ENCODE data around the gene EIF2A. TPM values are rescaled to one million over a fixed set of nuclear protein-coding genes. Genes with fewer than 3 reads are reported as not detected.

EIF2A gene
- polyA plus RNA-seq, 1 of the 3 experiments (the other 2 are of a cell fraction) = 67.0 TPM

DNA sequence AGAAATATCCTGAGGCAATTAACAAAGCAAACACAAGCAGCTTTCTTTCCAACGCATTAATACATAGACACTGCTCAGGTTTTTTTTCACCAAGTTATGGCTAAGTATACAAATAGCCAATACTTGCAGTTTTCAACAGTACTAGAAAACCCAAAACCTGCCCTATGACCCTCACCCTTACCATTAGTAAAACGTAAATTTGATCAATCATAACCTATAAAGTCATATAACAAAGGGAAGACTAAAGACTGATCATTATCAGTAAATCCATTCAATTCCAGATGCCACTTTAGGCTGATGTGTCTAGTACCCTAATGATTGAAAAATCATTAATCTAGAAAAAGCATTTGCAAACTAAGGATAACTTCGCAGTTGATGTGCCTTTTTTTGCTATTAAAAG is 3.5 kb upstream of the EIF2A start:
- no peak overlapping the region for H3K9ac ChIP-seq
- no peak for DNase-seq
- peaks cover 18% of the 10 kb centered on the region for H3F3A ChIP-seq (replicated peaks; ENCODE audit: insufficient read depth)
- peaks cover 66% of the 10 kb centered on the region for H3K79me2 ChIP-seq (ENCODE audit: insufficient read depth)
- no peaks in the 10 kb centered on the region for H3K9me3 ChIP-seq
- no peak overlapping the region; a peak in 1 of 4 replicates for H3K27ac ChIP-seq (ENCODE audit: low read depth in 2 of 2, low read length in 1 of 2)
- H3K27me3 ChIP-seq (ENCODE audit: insufficient read depth) = no peaks in the 10 kb centered on the region
- POLR2A ChIA-PET = interaction anchor here (0.6 kb wide), 1 partner anchor 219 kb away, joined by 3 read pairs; no protein-coding TSS in a partner anchor
- no peak overlapping the region for H3K4me2 ChIP-seq
- CTCF ChIA-PET = no interaction called here
- H3K36me3 ChIP-seq (replicated peaks in 1 of 2; ENCODE audit: control insufficient read depth in 1 of 2, insufficient read depth in 2 of 2, low read length in 1 of 2) = peaks cover 33 to 41% of the 10 kb centered on the region in 2 experiments
- peaks cover 2 to 5% of the 10 kb centered on the region in 2 experiments; a peak in 2 of 4 replicates for H3K4me1 ChIP-seq (ENCODE audit: control insufficient read depth in 1 of 2, insufficient read depth in 2 of 2, low read depth in 1 of 2, low read length in 1 of 2)
- 92% methylated on average over 3 of the region's 3 CpGs for WGBS (ENCODE audit: low lambda C conversion rate)
- TF ChIP-seq FOXM1 (IDR thresholded peaks at IDR 0.05; ENCODE audit: low read depth) (no peak), POLR2AphosphoS5 (IDR thresholded peaks at IDR 0.05; ENCODE audit: low read depth, low read length) (no peak), ELF1 (IDR thresholded peaks at IDR 0.05) (no peak)
- TF ChIP-seq, protein P1, sequence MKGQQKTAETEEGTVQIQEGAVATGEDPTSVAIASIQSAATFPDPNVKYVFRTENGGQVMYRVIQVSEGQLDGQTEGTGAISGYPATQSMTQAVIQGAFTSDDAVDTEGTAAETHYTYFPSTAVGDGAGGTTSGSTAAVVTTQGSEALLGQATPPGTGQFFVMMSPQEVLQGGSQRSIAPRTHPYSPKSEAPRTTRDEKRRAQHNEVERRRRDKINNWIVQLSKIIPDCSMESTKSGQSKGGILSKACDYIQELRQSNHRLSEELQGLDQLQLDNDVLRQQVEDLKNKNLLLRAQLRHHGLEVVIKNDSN (IDR thresholded peaks at IDR 0.05; ENCODE audit: borderline replicate concordance, low read depth) = no peak
- H4K20me1 ChIP-seq (ENCODE audit: insufficient read depth) = peaks cover 40% of the 10 kb centered on the region
- H2AFZ ChIP-seq (ENCODE audit: low read depth) = no peak overlapping the region
- H3K9me2 ChIP-seq = no peaks in the 10 kb centered on the region
- no peak overlapping the region for H3K4me3 ChIP-seq (ENCODE audit: low read depth in 2 of 2, low read length in 1 of 2)

DNA sequence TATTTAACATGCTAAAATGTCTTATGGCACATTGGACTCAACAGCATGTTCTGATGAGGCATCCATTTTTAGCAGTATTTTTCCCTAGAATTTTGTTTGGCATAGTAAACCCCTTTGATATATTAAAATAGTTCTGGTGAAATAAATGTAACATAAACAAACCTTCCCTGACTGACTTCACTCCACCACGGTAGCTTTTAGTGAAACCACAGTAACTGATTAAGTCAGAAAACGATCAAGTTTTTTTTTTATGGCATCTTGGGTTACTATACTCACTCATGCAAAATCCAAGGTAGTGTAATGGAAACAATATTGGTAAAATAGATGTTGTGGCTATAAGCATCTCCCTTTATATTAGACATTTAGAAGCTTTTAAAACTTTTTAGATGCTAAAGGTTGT is 3.1 kb upstream of the EIF2A start:
- Histone ChIP-seq H2AFZ (ENCODE audit: low read depth) (no peak overlapping the region), H3K27me3 (ENCODE audit: insufficient read depth) (no peaks in the 10 kb centered on the region), H3K4me2 (peak overlapping the region; percentile 88; the same call in 1 of the 2 replicates), H3K79me2 (ENCODE audit: insufficient read depth) (peaks cover 70% of the 10 kb centered on the region), H3K4me1 (ENCODE audit: control insufficient read depth in 1 of 2, insufficient read depth in 2 of 2, low read depth in 1 of 2, low read length in 1 of 2) (peaks cover 5 to 6% of the 10 kb centered on the region in 2 experiments; a peak in 3 of 4 replicates), H3K9ac (no peak overlapping the region), H3K9me3 (no peaks in the 10 kb centered on the region), H3K36me3 (replicated peaks in 1 of 2; ENCODE audit: control insufficient read depth in 1 of 2, insufficient read depth in 2 of 2, low read length in 1 of 2) (peaks cover 33 to 43% of the 10 kb centered on the region in 2 experiments), H4K20me1 (ENCODE audit: insufficient read depth) (peaks cover 40% of the 10 kb centered on the region), H3F3A (replicated peaks; ENCODE audit: insufficient read depth) (peaks cover 18% of the 10 kb centered on the region), H3K4me3 (ENCODE audit: low read depth in 2 of 2, low read length in 1 of 2) (no peak overlapping the region), H3K27ac (ENCODE audit: low read depth in 2 of 2, low read length in 1 of 2) (peak overlapping the region in 1 of 2 experiments; percentile 95; a peak in 1 of 4 replicates), H3K9me2 (no peaks in the 10 kb centered on the region)
- ChIA-PET CTCF (interaction anchor here (1.6 kb wide), 1 partner anchor 23 kb away, joined by 4 read pairs; no protein-coding TSS in a partner anchor), POLR2A (no interaction called here)
- DNase-seq = no peak
- TF ChIP-seq, protein P2, sequence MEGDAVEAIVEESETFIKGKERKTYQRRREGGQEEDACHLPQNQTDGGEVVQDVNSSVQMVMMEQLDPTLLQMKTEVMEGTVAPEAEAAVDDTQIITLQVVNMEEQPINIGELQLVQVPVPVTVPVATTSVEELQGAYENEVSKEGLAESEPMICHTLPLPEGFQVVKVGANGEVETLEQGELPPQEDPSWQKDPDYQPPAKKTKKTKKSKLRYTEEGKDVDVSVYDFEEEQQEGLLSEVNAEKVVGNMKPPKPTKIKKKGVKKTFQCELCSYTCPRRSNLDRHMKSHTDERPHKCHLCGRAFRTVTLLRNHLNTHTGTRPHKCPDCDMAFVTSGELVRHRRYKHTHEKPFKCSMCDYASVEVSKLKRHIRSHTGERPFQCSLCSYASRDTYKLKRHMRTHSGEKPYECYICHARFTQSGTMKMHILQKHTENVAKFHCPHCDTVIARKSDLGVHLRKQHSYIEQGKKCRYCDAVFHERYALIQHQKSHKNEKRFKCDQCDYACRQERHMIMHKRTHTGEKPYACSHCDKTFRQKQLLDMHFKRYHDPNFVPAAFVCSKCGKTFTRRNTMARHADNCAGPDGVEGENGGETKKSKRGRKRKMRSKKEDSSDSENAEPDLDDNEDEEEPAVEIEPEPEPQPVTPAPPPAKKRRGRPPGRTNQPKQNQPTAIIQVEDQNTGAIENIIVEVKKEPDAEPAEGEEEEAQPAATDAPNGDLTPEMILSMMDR (IDR thresholded peaks at IDR 0.05) = no peak
- TF ChIP-seq, protein P1 (IDR thresholded peaks at IDR 0.05; ENCODE audit: borderline replicate concordance, low read depth) = no peak
- TF ChIP-seq NFIC (IDR thresholded peaks at IDR 0.05; ENCODE audit: borderline replicate concordance) (no peak), EP300 (IDR thresholded peaks at IDR 0.05; ENCODE audit: borderline replicate concordance in 1 of 2, low read depth in 1 of 2, low read length in 1 of 2) (no peak), SIN3A (IDR thresholded peaks at IDR 0.05; ENCODE audit: borderline replicate concordance, low read depth, low read length) (no peak), MXI1 (IDR thresholded peaks at IDR 0.05; ENCODE audit: low read depth, low read length) (no peak), TEAD4 (IDR thresholded peaks at IDR 0.05; ENCODE audit: borderline replicate concordance, insufficient read depth) (no peak), RAD21 (IDR thresholded peaks at IDR 0.05; ENCODE audit: low read length) (no peak), ELF1 (IDR thresholded peaks at IDR 0.05) (no peak), EZH2phosphoT487 (IDR thresholded peaks at IDR 0.05; ENCODE audit: borderline replicate concordance, low read depth) (no peak), FOSL2 (IDR thresholded peaks at IDR 0.05; ENCODE audit: borderline replicate concordance, low read depth) (no peak), RFX5 (IDR thresholded peaks at IDR 0.05; ENCODE audit: low read length) (no peak), RXRA (IDR thresholded peaks at IDR 0.05; ENCODE audit: borderline replicate concordance, low read depth) (no peak)
- TF ChIP-seq, protein P3, sequence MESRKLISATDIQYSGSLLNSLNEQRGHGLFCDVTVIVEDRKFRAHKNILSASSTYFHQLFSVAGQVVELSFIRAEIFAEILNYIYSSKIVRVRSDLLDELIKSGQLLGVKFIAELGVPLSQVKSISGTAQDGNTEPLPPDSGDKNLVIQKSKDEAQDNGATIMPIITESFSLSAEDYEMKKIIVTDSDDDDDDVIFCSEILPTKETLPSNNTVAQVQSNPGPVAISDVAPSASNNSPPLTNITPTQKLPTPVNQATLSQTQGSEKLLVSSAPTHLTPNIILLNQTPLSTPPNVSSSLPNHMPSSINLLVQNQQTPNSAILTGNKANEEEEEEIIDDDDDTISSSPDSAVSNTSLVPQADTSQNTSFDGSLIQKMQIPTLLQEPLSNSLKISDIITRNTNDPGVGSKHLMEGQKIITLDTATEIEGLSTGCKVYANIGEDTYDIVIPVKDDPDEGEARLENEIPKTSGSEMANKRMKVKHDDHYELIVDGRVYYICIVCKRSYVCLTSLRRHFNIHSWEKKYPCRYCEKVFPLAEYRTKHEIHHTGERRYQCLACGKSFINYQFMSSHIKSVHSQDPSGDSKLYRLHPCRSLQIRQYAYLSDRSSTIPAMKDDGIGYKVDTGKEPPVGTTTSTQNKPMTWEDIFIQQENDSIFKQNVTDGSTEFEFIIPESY (IDR thresholded peaks at IDR 0.05; ENCODE audit: borderline replicate concordance, low read depth) = no peak
- TF ChIP-seq, protein P4, sequence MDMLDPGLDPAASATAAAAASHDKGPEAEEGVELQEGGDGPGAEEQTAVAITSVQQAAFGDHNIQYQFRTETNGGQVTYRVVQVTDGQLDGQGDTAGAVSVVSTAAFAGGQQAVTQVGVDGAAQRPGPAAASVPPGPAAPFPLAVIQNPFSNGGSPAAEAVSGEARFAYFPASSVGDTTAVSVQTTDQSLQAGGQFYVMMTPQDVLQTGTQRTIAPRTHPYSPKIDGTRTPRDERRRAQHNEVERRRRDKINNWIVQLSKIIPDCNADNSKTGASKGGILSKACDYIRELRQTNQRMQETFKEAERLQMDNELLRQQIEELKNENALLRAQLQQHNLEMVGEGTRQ (IDR thresholded peaks at IDR 0.05; ENCODE audit: borderline replicate concordance, low read depth, low read length) = no peak
- TF ChIP-seq, protein P5, sequence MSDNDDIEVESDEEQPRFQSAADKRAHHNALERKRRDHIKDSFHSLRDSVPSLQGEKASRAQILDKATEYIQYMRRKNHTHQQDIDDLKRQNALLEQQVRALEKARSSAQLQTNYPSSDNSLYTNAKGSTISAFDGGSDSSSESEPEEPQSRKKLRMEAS (IDR thresholded peaks at IDR 0.05; ENCODE audit: low read depth) = no peak
- TF ChIP-seq, protein P6, sequence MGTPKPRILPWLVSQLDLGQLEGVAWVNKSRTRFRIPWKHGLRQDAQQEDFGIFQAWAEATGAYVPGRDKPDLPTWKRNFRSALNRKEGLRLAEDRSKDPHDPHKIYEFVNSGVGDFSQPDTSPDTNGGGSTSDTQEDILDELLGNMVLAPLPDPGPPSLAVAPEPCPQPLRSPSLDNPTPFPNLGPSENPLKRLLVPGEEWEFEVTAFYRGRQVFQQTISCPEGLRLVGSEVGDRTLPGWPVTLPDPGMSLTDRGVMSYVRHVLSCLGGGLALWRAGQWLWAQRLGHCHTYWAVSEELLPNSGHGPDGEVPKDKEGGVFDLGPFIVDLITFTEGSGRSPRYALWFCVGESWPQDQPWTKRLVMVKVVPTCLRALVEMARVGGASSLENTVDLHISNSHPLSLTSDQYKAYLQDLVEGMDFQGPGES (IDR thresholded peaks at IDR 0.05; ENCODE audit: low read depth, low read length) = no peak
- 87% methylated on average over 2 of the region's 2 CpGs for WGBS (ENCODE audit: low lambda C conversion rate)

All from SK-N-SH (cell line).